Activated CD8-positive, alpha-beta memory T cell treated with anti-CD3 and anti-CD28 coated beads, Interleukin-2, amount 10 ng/mL, durations not matched to agents 7 days and 5 days (primary cell): ENCODE results near the gene PLCB4. TPM values are rescaled to one million over a fixed set of nuclear protein-coding genes. Genes with fewer than 3 reads are reported as not detected.

Experiments
- ATAC-seq: fragments of 150-1000 bp; cut with Tn5 transposase; one replicate; pipeline ENCODE4 v1.10.0; 2021; ENCODE audit warnings: moderate library complexity
- CTCF ChIA-PET: fragments of 350-600 bp; sonication (Branson Sonifier 250); formaldehyde crosslinking; loops from one replicate; lab custom pipeline; 2021; ENCODE audit warnings: antibody characterized with exemption; lab: Charles Lee
- DNase-seq: peaks from one replicate; pipeline ENCODE4 v3.0.0-alpha.2; 2020
- H3K27ac Mint-ChIP-seq: one replicate; pipeline ENCODE4 v1.8.0; 2021; ENCODE audit warnings: mild to moderate bottlenecking, mixed read lengths
- H3K27me3 Mint-ChIP-seq: one replicate; pipeline ENCODE4 v1.8.0; 2021; ENCODE audit warnings: mixed read lengths
- H3K36me3 Mint-ChIP-seq: one replicate; pipeline ENCODE4 v1.8.0; 2021; ENCODE audit warnings: mild to moderate bottlenecking, mixed read lengths
- H3K4me1 Mint-ChIP-seq: one replicate; pipeline ENCODE4 v1.8.0; 2021; ENCODE audit warnings: mixed read lengths
- H3K4me3 Mint-ChIP-seq: one replicate; pipeline ENCODE4 v1.8.0; 2021; ENCODE audit warnings: mild to moderate bottlenecking, moderate library complexity, mixed read lengths
- H3K9me3 Mint-ChIP-seq: one replicate; pipeline ENCODE4 v1.8.0; 2022; ENCODE audit warnings: low read depth, mixed read lengths
- total RNA-seq, 2 experiments: library from RNA; stranded (reverse); gene quantifications; one replicate each; pipeline ENCODE4 v1.2.3, GENCODE V29; 2021

PLCB4 gene
- total RNA-seq, 2 experiments from 2014 or later: not detected

- H3K4me1 Mint-ChIP-seq: no peaks in the 10 kb centered on the region
- CTCF ChIA-PET: no interaction called here
- no peaks in the 10 kb centered on the region for H3K27me3 Mint-ChIP-seq
- H3K9me3 Mint-ChIP-seq: peaks cover 5% of the 10 kb centered on the region
- H3K27ac Mint-ChIP-seq: no peak overlapping the region
- ATAC-seq (no peak), DNase-seq (no peak)
- H3K4me3 Mint-ChIP-seq: no peak overlapping the region
- H3K36me3 Mint-ChIP-seq: no peaks in the 10 kb centered on the region
Observed at GRCh38 chr20:9220874-9221547, 152.1 kb downstream of the PLCB4 start.

GRCh38 chr20:9223296-9223695 lies 154.4 kb downstream of the PLCB4 start:
- Mint-ChIP-seq H3K36me3 (no peaks in the 10 kb centered on the region), H3K27me3 (no peaks in the 10 kb centered on the region)
- no peak for ATAC-seq

GRCh38 chr20:9225879-9226278 lies 157.0 kb downstream of the PLCB4 start:
- no peaks in the 10 kb centered on the region for H3K27me3 Mint-ChIP-seq
- no peaks in the 10 kb centered on the region for H3K36me3 Mint-ChIP-seq
- H3K27ac Mint-ChIP-seq: no peak overlapping the region
- DNase-seq: no peak
- CTCF ChIA-PET: no interaction called here
- no peak for ATAC-seq
- no peak overlapping the region for H3K4me3 Mint-ChIP-seq
- no peaks in the 10 kb centered on the region for H3K4me1 Mint-ChIP-seq
- H3K9me3 Mint-ChIP-seq: peaks cover under 1% of the 10 kb centered on the region

More at GRCh38 chr20:9223296-9223695, 154.4 kb downstream of the PLCB4 start:
- Mint-ChIP-seq H3K27ac (no peak overlapping the region), H3K9me3 (peaks cover 5% of the 10 kb centered on the region), H3K4me1 (no peaks in the 10 kb centered on the region), H3K4me3 (no peak overlapping the region)
- DNase-seq: no peak
- CTCF ChIA-PET: no interaction called here

- CTCF ChIA-PET: no interaction called here
- Mint-ChIP-seq H3K27ac (no peak overlapping the region), H3K4me1 (no peaks in the 10 kb centered on the region), H3K9me3 (no peaks in the 10 kb centered on the region), H3K36me3 (no peaks in the 10 kb centered on the region), H3K4me3 (no peak overlapping the region), H3K27me3 (no peaks in the 10 kb centered on the region)
- DNase-seq (no peak), ATAC-seq (no peak)
Observed at GRCh38 chr20:9227896-9228615, 159.2 kb downstream of the PLCB4 start.

GRCh38 chr20:9228774-9229450 lies 160.0 kb downstream of the PLCB4 start:
- ATAC-seq: no peak
- CTCF ChIA-PET: no interaction called here
- Mint-ChIP-seq H3K4me1 (no peaks in the 10 kb centered on the region), H3K27me3 (no peaks in the 10 kb centered on the region), H3K36me3 (no peaks in the 10 kb centered on the region), H3K27ac (no peak overlapping the region), H3K4me3 (no peak overlapping the region), H3K9me3 (no peaks in the 10 kb centered on the region)
- DNase-seq: no peak

DNA sequence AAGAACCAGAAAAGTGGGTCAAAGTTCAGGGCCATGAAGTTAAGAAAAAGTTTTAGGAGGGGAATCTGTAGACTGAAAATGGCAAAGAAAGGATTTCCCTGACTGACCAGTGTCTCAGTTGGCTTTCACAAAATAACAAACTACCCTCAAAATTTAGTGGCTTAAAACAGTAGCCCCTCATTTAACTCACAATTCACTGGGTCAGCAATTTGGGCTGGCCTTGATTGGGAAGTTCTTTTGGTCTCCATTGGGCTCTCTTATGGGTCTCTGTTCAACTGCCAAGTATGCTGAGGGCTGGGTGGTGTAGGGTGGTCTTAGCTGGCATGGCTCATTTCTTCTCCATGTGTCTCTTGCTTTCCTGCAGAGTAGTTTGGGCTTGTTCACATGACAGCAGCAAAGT lies 161.5 kb downstream of the PLCB4 start:
- Mint-ChIP-seq H3K27ac (no peak overlapping the region), H3K4me3 (no peak overlapping the region), H3K4me1 (no peaks in the 10 kb centered on the region), H3K27me3 (no peaks in the 10 kb centered on the region), H3K9me3 (no peaks in the 10 kb centered on the region), H3K36me3 (no peaks in the 10 kb centered on the region)
- CTCF ChIA-PET: no interaction called here
- DNase-seq (no peak), ATAC-seq (no peak)

GRCh38 chr20:9233804-9234203 lies 164.9 kb downstream of the PLCB4 start:
- DNase-seq: no peak
- no peak overlapping the region for H3K27ac Mint-ChIP-seq
- CTCF ChIA-PET: no interaction called here
- H3K36me3 Mint-ChIP-seq: no peaks in the 10 kb centered on the region
- H3K4me3 Mint-ChIP-seq: no peak overlapping the region
- H3K27me3 Mint-ChIP-seq: no peaks in the 10 kb centered on the region
- no peaks in the 10 kb centered on the region for H3K9me3 Mint-ChIP-seq
- H3K4me1 Mint-ChIP-seq: no peaks in the 10 kb centered on the region
- ATAC-seq: no peak

GRCh38 chr20:9235518-9235917 lies 166.6 kb downstream of the PLCB4 start:
- ATAC-seq: no peak
- CTCF ChIA-PET: no interaction called here
- no peaks in the 10 kb centered on the region for H3K4me1 Mint-ChIP-seq
- H3K4me3 Mint-ChIP-seq: no peak overlapping the region
- no peak for DNase-seq
- no peaks in the 10 kb centered on the region for H3K9me3 Mint-ChIP-seq
- no peaks in the 10 kb centered on the region for H3K36me3 Mint-ChIP-seq
- H3K27me3 Mint-ChIP-seq: no peaks in the 10 kb centered on the region
- no peak overlapping the region for H3K27ac Mint-ChIP-seq

DNA sequence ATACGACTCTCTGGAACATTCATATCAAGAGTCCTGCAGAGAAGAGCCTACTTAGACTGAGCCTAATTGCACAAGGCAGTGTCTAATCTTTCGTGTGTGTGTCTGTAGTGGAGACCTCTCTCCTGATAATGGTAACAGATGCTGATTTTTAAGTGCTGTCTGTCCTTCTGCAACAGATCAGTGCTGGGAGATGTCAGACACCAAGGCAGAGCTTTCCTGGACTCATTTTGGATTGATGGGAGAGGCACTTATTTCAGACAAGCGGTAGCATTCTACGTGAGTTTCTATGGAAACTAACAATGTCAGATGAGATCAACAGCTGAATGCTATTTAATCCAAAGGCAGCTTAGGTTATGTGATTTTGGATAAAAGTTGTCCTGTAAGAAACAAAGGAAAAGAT lies 167.6 kb downstream of the PLCB4 start:
- no peaks in the 10 kb centered on the region for H3K9me3 Mint-ChIP-seq
- H3K27me3 Mint-ChIP-seq: no peaks in the 10 kb centered on the region
- H3K36me3 Mint-ChIP-seq: no peaks in the 10 kb centered on the region
- no peak for DNase-seq
- CTCF ChIA-PET: no interaction called here
- H3K4me3 Mint-ChIP-seq: no peak overlapping the region
- ATAC-seq: no peak
- no peaks in the 10 kb centered on the region for H3K4me1 Mint-ChIP-seq
- H3K27ac Mint-ChIP-seq: no peak overlapping the region

DNA sequence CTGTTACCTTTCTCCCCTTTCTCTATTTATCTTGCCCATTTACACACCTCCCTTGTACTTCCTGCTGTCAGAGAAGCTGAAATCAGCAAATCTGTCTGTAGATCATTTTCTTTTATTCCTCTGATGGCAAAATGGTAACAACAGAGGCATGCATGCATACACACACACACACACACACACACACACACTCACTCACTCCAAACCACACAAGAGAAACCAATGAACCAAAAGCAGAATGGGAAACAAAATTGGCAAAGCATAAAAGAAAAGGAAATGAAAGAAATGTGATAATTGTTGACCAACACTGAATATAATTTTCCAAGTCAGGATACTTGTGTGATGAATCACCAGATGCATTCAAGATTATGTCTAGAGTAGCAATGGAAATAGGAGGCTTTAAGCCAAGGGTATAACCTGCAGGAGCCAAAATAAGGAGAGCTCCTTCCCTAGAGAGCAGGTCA lies 172.4 kb downstream of the PLCB4 start:
- CTCF ChIA-PET: no interaction called here
- H3K36me3 Mint-ChIP-seq: no peaks in the 10 kb centered on the region
- H3K4me1 Mint-ChIP-seq: no peaks in the 10 kb centered on the region
- no peak overlapping the region for H3K27ac Mint-ChIP-seq
- H3K27me3 Mint-ChIP-seq: no peaks in the 10 kb centered on the region
- ATAC-seq (no peak), DNase-seq (no peak)
- no peaks in the 10 kb centered on the region for H3K9me3 Mint-ChIP-seq
- H3K4me3 Mint-ChIP-seq: no peak overlapping the region

- Mint-ChIP-seq H3K36me3 (no peaks in the 10 kb centered on the region), H3K27me3 (no peaks in the 10 kb centered on the region), H3K4me3 (no peak overlapping the region), H3K4me1 (no peaks in the 10 kb centered on the region), H3K9me3 (no peaks in the 10 kb centered on the region), H3K27ac (no peak overlapping the region)
- CTCF ChIA-PET: no interaction called here
- no peak for ATAC-seq
- DNase-seq: no peak
Observed at GRCh38 chr20:9241721-9242427, 173.0 kb downstream of the PLCB4 start.

DNA sequence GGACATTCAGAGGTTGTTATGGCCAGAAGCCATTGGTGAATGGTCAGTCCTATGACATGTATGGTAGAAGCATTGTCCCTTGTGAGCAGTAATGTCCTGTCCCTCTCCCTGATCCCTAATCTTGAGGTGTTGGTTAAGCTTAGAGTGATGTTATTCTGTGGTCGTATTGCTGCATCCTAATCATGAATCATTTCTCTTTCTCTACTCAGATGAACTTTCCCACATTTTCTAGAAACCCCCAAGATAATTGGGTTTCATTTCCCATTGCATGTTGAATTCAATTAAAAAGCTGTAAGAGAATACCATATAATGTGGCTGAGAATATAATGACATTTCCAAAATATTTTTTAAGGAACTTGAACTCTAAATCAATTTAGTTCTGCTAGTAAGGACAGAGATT lies 175.1 kb downstream of the PLCB4 start:
- Mint-ChIP-seq H3K4me3 (no peak overlapping the region), H3K4me1 (no peaks in the 10 kb centered on the region), H3K27ac (no peak overlapping the region), H3K36me3 (no peaks in the 10 kb centered on the region), H3K9me3 (no peaks in the 10 kb centered on the region), H3K27me3 (no peaks in the 10 kb centered on the region)
- DNase-seq: no peak
- ATAC-seq: no peak
- CTCF ChIA-PET: no interaction called here

- DNase-seq: no peak
- no peaks in the 10 kb centered on the region for H3K27me3 Mint-ChIP-seq
- no peak overlapping the region for H3K4me3 Mint-ChIP-seq
- no peaks in the 10 kb centered on the region for H3K36me3 Mint-ChIP-seq
- no peaks in the 10 kb centered on the region for H3K9me3 Mint-ChIP-seq
- no peak overlapping the region for H3K27ac Mint-ChIP-seq
- ATAC-seq: no peak
- no peaks in the 10 kb centered on the region for H3K4me1 Mint-ChIP-seq
- CTCF ChIA-PET: no interaction called here
Observed at GRCh38 chr20:9244811-9245210, 175.9 kb downstream of the PLCB4 start.
